GM12878 (cell line): ENCODE data around the gene LXN. TPM values are rescaled to one million over a fixed set of nuclear protein-coding genes. Genes with fewer than 3 reads are reported as not detected.
A peak's percentile ranks its signal among the peaks of the same experiment; 100 is the strongest.

ENCODE experiments used
- CBX3 ChIP-seq: fragments of 200-600 bp; sonication (generic); IDR thresholded peaks from 2 replicates; pipeline ENCODE4 v1.6.1; 2016; ENCODE audit warnings: low read depth, borderline replicate concordance
- CEBPZ ChIP-seq: fragments of 150-350 bp; IDR thresholded peaks from 2 replicates; pipeline ENCODE4 v1.6.1; 2016; ENCODE audit warnings: low read depth, low read length
- IRF4 ChIP-seq: IDR thresholded peaks from 2 replicates; pipeline ENCODE4 v1.6.1; 2011; ENCODE audit warnings: low read depth, low read length
- NFYB ChIP-seq: IDR thresholded peaks from 2 replicates; pipeline ENCODE4 v1.6.1; 2011; ENCODE audit warnings: low read depth, mild to moderate bottlenecking, low read length, improper control_type of control experiment, moderate library complexity; ENCODE audit not compliant: insufficient read depth
- POLR2A ChIP-seq: IDR thresholded peaks from 2 replicates; pipeline ENCODE4 v1.6.1; 2011; ENCODE audit warnings: low read depth, mild to moderate bottlenecking, low read length
- POLR2AphosphoS2 ChIP-seq: IDR thresholded peaks from 2 replicates; pipeline ENCODE4 v1.6.1; 2011; ENCODE audit warnings: low read depth, mild to moderate bottlenecking, low read length, improper control_type of control experiment, moderate library complexity
- RELA ChIP-seq: fragments of 450-650 bp; IDR thresholded peaks from 2 replicates; pipeline ENCODE4 v1.8.0; 2014; ENCODE audit warnings: borderline replicate concordance; ENCODE audit not compliant: partially characterized antibody
- RELB ChIP-seq: fragments of 450-650 bp; IDR thresholded peaks from 2 replicates; pipeline ENCODE4 v1.6.1; 2017; ENCODE audit warnings: low read depth, mild to moderate bottlenecking, moderate library complexity
- TCF12 ChIP-seq: IDR thresholded peaks from 2 replicates; pipeline ENCODE4 v1.6.1; 2011; ENCODE audit warnings: low read depth, mild to moderate bottlenecking, low read length
- USF1 ChIP-seq: IDR thresholded peaks from 2 replicates; pipeline ENCODE4 v1.6.1; 2011; ENCODE audit warnings: borderline replicate concordance, low read depth, mild to moderate bottlenecking, moderate library complexity, mixed read lengths, low read length; ENCODE audit not compliant: insufficient read depth; ENCODE audit errors: extremely low read length
- polyA plus RNA-seq, 11 experiments: library from polyadenylated mRNA; depleted of rRNA in 4 of 11; unstranded in 6 of 11; stranded (reverse) in 5 of 11; fragments of >200 nt; fragmentation: Nextera tagmentation in 4 of 11; fragmentation: Illumina TruSeq in 1 of 11; extraction: Ambion mirVana in 4 of 11; extraction: Trizol in 1 of 11; gene quantifications; 1 replicate in 1 of 11; 2 replicates in 10 of 11; pipeline versions ENCODE4 v1.2.1 to v1.2.3, GENCODE V29; 2011 to 2016; ENCODE audit warnings: inconsistent platforms in 2 of 11, missing spikeins in 2 of 11, low read depth in 1 of 11
- total RNA-seq, 4 experiments: library from RNA; depleted of rRNA in 3 of 4; stranded (reverse); fragments of >200 nt in 3 of 4; fragmentation: Illumina TruSeq in 1 of 4; extraction: Trizol in 1 of 4; gene quantifications; 2 replicates each; pipeline versions ENCODE4 v1.2.1 to v1.2.3, GENCODE V29; 2013 to 2021

LXN gene
- total and polyA plus RNA-seq, 10 of the 15 experiments (the other 5 are each of a cell fraction or from before 2014, with no cell fraction given): 10.7 to 45.0 (median 20.4) TPM

- TF ChIP-seq RELB: peak; percentile 52; the same call in 1 of the 2 replicates
- no peak for TF ChIP-seq CEBPZ
- no peak for TF ChIP-seq CBX3
- no peak for TF ChIP-seq RELA
- peak; percentile 88 for TF ChIP-seq POLR2A
- peak; percentile 88; the same call in 1 of the 2 replicates for TF ChIP-seq POLR2AphosphoS2
- TF ChIP-seq TCF12: 0 out of 2 replicates have a peak, but pooled peaks have one; percentile 40
- TF ChIP-seq NFYB: 0 out of 2 replicates have a peak, but pooled peaks have one; percentile 52
- no peak for TF ChIP-seq USF1
- no peak for TF ChIP-seq IRF4
Measured at GRCh38 chr3:158672215-158673176, at the start of gene LXN (continued).
